Endometrial microvascular endothelial cells (primary cell): ENCODE data around the gene FAM3C. TPM values are rescaled to one million over a fixed set of nuclear protein-coding genes. Genes with fewer than 3 reads are reported as not detected.

Experiments used
- in situ Hi-C: cut with HindIII; loops from 2 replicates; pipeline ENCODE4 v1.10.0; 2017; ENCODE audit warnings: low sequenced_read_pairs, low pct_unique_long_range_greater_than_20kb; ENCODE audit errors: inconsistent ontology term
- total RNA-seq: library from RNA; depleted of rRNA; stranded (reverse); fragments of >200 nt; gene quantifications from one replicate; pipeline ENCODE4 v1.2.3, GENCODE V29; 2015; ENCODE audit errors: inconsistent ontology term

Gene FAM3C
- total RNA-seq, 1 donor from 2014 or later: 53.0 TPM

- in situ Hi-C loops: no loop called here
These were observed 20.4 kb upstream of the FAM3C start for GRCh38 chr7:121416533-121416932.

GRCh38 chr7:121414436-121414835 lies 18.3 kb upstream of the FAM3C start:
- in situ Hi-C loops: no loop called here

DNA sequence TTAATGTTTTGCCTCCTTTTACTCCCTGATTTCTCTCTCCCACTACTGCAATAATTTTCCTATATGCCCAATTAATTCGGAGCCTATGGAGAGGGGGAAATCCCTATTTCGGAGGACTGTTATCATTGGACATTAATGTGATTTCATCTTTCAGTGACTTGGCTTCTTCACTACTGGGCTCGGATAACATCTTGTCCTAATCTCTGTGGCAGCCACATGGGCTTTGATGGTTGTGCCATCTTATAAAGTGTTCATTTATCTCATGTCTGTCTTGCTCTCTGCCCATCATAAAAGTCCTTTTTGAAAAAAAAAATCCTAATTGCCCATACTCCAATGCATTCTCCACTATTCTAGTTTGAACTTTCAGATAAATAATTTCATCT lies 15.5 kb upstream of the FAM3C start:
- in situ Hi-C loops: no loop called here

DNA sequence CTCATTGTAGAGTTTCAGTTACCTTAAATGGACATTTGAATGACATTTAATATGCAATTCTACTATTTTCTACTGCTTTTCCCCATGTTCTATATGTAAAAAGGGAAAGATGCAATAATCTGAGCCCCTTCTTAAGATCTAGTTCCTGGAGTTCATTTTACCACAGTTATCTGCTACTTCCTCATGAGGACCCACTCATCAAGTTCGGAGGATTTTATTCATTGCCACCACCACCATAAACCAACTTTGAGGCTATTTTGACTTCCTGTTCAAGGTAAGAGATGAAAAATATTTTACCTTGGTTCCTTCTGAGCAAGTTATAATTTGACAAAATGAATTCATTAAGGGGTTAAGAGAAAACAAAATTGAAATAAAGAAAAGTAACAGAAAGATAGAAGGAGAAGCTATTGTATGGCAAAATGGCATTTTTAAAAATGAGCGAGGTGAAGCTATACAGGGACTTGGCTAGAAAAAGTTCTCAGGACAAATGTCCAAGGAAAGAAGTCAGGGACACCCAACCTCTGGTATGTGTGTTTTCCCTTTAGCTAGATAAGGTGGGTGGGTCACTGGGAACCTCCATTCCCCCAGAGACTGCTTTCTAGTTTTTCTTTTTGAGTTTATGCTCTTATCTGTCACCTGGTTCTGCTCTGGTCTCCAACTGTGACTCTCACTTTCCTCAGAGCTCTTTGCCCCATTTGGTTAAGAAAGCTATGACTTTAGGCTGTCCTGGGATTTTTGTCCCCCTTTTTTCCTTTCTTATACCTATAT lies 14.9 kb upstream of the FAM3C start:
- in situ Hi-C loops: no loop called here

DNA sequence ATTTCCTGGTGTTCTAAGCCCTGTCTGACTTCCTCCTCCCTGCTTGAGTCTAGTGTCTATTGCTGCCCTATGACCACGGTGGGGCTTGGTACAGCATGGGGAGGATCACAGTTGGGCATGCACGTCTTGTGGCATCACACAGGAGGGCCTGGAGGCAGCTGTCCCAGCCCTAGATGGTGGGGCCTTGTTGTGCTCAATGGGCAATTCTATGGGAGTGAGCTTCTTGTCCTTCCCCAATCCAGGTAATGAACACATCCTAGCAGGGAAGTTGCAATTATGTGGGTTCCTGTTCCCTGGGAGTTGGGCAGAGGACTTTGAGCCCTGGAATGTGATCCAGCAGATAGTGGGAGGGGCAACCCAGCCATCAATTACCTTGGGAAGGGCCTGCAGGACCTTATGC lies 10.8 kb upstream of the FAM3C start:
- in situ Hi-C loops: no loop called here

GRCh38 chr7:121406461-121406860 lies 10.4 kb upstream of the FAM3C start:
- in situ Hi-C loops: no loop called here

- in situ Hi-C loops: no loop called here
These were observed 8.2 kb upstream of the FAM3C start for GRCh38 chr7:121404348-121404747.

DNA sequence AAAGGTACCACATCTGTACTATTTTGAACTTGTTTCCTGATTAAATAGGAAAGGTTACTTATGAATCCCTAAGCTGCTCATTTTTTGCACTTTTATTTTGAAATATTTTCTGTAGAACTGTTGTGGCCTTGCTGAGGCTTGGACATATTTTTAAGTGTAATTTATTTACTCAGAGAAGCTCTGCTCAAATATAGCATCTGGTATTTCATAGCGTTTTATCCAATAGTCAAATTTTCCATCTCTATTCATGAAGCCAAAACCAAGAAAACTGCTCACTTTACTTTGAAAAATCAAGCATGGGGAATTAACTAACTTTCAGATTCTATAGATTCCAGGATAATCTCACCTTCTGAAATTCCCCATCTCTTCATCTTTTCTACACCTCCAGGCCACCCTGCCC lies 6.6 kb upstream of the FAM3C start:
- in situ Hi-C loops: no loop called here

DNA sequence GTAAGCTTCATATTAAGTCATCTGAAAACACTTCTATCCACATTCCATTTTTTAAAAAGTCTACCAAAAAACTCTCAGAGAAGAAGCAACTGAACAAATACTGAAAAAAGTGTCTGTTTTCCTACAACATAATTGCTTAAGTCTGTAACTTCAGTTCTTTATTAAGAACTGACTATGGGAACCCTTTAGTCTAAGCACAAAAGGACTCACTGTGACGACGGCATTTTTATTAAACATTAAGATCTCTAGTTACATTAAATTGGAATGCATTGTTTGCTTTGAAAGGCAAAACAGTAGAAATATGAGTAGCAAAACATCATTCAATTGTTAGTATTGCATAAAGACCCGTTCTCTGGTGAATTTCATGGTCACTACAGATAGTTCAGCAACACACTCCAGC lies 5.8 kb upstream of the FAM3C start:
- in situ Hi-C loops: no loop called here

- in situ Hi-C loops: no loop called here
These were observed 2.1 kb upstream of the FAM3C start for GRCh38 chr7:121398246-121398645.

DNA sequence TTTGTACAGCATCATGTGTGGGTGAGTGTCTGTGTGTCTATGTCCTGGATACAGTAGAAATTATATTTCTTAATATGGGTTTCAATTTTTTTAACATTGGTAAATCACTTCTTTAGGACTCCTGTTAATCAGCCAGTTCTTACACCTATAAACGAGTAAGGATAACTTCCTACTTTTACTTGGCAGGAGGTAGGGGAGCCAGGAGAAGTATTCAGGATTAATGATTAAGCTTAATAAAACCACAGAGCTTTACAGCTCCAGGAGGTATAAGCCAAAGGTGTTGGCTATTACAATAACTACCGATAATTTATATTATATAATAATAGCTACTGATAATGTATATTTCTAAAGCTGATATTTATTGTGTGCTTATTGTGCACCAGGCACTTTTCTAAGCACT lies 1.7 kb upstream of the FAM3C start:
- in situ Hi-C loops: no loop called here

GRCh38 chr7:121397361-121397760 lies 1.3 kb upstream of the FAM3C start:
- in situ Hi-C loops: no loop called here

DNA sequence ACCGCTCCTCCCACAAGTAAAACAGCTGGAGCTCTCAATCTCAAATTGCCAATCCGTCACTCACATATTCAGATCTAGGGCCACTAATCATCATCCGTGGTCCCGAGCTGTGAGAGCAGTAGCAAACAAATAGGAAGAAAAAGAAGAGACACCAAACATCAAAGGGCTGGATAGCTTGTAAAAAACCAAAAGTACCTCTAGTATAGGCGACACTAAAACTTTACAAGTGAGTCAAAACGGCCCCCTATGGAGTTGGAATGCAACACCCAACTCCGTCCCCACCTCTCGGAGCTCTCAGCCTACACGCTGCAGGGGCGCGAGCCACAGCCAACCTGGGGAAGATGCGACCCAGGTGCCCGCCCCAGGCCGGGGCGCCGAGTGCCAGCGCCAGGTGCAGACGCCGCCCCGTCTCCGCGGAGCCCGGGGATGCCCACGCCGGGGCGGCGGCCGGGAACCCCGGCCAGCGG lies 581 bp downstream of the FAM3C start:
- in situ Hi-C loops: no loop called here

DNA sequence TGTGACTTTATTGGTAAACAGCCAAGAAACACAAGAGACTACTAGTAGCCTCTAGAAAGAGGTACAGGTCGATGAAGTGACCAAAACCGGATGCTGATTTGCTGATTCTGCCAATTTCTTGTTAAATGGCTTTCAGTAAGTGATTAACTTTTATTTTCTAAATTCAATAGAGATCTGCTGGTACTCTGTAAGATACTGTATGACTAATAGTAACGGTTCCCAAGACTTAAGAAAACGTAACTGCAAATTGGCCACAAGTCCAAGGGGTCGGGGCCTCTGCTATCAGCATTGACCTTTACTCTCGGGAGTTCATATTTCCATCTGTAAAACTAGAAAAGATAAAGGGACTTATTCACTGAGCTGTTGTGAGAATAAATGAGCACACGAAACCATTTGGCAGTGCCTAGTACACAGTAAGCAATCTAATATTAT lies 1.4 kb downstream of the FAM3C start:
- in situ Hi-C loops: no loop called here

GRCh38 chr7:121393005-121393366 lies 3.1 kb downstream of the FAM3C start:
- in situ Hi-C loops: no loop called here

DNA sequence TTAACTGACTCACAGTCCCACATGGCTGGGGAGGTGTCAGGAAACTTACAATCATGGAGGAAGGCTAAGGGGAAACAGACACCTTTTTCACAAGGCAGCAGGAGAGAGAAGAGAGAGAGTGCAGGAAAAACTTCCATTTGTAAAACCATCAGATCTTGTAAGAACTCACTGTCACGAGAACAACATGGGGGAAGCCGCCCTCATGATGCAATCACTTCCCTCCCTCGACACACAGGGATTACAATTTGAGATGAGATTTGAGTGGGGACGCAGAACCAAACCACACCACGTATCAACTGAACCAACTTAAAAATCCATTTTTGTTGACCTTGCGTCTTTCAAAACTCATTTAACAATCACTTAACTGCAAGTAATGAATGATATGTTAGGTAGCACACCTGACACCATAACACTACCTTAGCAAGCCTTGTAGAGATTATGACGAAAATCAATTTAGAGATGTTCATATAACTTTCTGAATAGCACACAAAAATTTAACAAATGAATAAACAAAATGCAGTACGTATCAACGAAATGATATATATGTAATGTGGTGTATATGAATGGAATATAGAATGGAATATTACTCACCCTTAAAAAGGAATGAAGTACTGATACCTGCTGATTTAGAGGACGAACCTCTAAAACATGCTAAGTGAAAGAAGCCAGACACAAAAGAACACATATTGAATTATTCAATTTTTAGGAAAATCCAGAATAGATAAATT lies 3.7 kb downstream of the FAM3C start:
- in situ Hi-C loops: no loop called here

- in situ Hi-C loops: no loop called here
These were observed 4.4 kb downstream of the FAM3C start for GRCh38 chr7:121391686-121392085.

DNA sequence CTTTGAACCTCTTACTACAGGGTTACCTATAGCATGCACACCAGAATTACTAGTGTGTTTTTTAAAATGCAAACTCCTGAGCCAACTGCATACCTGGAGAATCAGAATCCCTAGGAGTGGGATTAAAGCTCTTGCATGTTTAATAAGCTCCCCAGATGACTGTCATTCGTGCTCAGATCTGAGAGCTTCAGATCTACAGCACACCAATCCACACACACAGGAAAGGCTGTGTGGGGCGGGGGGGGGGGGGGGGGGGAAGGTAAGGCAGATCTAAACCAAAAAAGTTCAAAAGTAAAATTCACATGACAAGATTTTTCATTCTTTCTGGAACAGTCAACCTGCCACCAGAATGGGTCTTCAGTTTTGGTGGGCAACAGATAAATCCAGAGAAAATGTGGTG lies 5.5 kb downstream of the FAM3C start:
- in situ Hi-C loops: no loop called here

DNA sequence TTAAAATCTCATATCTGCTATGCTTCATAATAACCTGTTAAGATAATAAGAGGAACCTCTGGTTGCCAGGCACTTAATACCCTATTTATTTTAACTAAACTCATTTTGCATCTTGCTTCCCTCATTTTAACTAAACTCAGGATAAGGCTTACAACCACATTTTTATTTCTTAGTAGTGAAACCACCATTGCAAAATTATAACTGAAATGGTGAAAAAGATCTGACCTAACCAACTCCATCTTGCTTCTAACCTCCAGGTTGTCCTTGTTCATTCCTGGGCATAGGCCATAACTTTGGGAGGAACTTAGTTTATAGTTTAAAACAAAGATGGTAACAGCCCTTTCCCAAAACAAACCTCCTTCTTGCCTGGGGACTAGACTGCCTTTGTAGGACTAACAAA lies 6.0 kb downstream of the FAM3C start:
- in situ Hi-C loops: no loop called here

DNA sequence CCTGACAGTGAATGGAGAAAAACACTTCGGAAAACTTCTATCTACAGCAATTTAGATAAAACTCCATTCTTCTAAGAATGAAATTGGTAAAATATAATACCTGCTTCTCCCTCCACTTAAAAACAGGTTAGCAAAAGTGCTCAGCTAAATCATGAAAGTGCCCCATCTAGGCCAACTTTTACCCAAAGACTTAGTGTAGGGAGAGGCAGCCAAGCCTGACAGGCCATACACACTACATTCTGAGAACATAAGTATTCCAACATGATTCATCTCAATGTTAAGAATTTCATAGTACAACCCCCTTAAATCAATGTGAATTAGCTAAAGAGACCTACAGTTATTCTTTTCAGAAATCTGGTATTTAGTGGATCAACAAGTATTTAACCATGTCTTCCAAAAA lies 7.2 kb downstream of the FAM3C start:
- in situ Hi-C loops: no loop called here

- in situ Hi-C loops: no loop called here
These were observed 10.3 kb downstream of the FAM3C start for GRCh38 chr7:121385800-121386179.
